ENCODE results near the gene TENT4B. TPM values are rescaled to one million over a fixed set of nuclear protein-coding genes. Genes with fewer than 3 reads are reported as not detected.
A peak's percentile ranks its signal among the peaks of the same experiment; 100 is the strongest.
"Not testable (repeated sequence)": the region's sequence is repeated elsewhere in the genome, so short reads cannot be mapped to it uniquely, and the experiment has no call there.

TENT4B gene
- total RNA-seq (2014; rRNA removed; shearing (Covaris generic)), result 3.9 and 6.1 TPM in 2 replicates

DNA sequence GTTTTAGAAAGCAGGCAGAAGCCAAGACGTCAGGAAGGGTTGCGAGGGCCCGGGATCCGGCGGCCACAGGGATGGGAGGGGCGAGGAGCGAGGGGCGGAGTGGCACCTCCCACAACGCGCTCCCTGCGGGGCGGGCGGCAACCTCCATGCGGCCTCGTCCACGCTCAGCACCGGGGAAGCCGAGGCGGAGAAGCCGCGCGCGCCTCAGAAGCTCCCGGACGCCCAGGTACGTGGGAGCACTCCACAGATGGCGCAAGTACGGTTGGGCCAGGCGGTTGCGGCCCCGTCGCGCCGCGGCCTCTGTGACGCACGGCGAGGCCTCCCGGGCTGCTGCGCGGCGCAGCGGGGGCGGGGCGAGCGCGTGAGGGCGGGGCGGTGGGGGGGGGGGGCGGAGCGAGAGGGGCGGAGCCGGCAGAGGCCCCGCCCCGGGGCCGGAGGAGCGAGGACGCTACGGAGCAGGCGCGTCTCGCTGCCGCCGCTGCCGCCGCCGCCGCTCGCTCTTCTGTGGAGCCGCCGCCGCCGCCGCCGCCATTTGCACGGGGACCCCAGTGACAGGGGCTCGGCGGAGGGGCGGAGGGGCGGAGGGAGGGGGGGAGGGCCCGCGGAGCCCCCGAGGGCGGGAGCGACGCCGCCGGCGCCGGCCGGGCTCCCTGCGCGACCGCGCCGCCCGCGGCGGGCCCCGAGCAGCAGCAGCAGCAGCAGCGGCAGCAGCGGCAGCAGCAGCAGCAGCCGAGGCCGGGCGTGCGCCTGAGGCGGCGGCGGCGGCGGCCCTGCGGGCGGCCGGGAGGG, at the start of gene TENT4B:
TENT4B (plus strand) TSS at position 500 of the 789 bp plus-strand sequence. CDS start 316 bp downstream, outside the sequence.
- peak; percentile 61 for DNase-seq (ENCODE audit: low spot score)

DNA sequence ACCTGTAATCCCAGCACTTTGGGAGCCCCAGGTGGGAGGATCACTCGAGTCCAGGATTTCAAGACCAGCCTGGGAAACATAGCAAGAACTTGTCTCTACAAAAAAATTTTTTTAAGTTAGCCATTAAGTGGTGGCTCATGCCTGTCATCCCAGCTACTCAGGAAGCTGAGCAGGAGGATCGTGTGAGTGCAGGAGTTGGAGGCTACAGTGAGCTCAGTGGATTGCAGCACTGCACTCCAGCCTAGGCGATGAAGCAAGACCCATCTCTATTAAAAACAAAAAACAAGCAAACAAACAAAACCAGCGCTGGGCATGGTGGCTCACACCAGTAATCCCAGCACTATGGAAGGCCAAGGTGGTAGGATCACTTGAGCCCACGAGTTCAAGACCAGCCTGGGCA, 49.3 kb upstream of the TENT4B start:
- DNase-seq (ENCODE audit: low spot score), result no peak

DNA sequence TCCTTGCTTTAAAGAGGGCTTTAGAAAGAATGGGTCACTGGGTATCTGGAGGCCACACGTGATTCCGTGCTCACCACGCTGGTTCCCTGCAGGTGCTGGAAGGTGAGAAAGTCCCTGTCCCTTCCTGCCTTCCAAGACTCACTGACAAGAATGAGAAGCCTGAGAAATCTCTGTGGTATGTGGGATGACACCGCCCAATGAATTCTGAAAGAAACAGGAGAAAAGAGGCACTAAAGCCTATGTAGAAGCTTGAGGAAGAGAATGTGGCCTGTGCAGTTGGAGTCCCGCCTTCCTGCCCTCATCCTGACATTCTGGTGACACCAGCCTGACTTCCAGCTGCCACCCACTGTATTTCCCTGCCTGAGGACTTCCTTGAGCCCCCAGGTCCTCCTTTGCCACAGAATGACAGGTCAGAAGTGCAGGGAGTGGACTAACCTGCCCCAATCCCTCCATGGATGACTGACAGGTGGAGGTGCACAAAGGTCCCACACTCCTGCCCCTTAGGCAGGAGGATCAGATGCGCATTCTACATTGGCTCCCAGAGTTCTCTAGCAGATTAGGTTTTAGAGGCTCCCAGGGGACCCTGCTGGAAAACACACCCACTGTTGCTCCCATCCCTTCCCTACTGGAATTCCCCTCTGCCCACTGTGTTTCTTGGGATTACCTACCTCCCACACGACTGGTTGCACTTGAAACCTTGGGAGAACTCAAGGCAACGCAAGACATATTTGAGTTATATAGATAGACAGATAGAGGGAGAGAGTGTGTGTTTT, 38.6 kb upstream of the TENT4B start:
- DNase-seq (ENCODE audit: low spot score), result no peak

DNA sequence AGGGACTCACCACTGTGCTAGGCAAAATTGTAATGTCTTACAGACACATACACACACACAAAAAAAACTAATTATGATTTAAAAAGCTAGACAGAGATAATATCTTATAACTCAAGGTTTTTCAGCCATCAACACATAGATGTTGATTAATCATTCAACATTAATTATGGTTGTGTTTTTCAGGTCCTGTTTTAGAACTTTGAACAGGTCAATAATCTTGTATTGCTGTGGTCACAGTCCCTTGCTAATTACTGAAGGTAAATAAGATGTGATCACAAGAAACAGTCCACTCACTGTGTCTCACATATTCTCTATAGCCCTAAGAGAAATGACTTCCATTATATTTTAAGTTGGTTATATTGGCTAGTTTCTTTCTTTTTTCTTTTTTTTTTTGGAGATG, 32.4 kb upstream of the TENT4B start:
- no peak for DNase-seq (ENCODE audit: low spot score)

DNA sequence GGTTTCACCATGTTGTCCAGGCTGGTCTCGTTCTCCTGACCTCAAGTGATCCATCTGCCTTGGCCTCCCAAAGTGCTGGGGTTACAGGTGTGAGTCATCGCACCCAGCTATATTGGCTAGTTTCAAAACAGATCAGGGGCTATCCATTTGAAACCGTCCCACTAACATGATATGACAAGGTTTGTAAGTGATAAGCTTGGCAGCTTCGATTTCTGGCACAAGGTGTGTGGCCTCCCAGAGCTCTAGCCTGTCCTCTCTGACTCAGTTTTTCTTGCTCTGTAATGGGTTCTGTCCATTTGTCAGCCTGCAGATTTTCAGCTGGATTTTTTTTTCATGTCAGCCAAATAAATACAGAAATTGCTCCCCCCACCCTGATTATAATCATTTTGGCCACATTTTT, 31.8 kb upstream of the TENT4B start:
- DNase-seq (ENCODE audit: low spot score), result no peak

DNA sequence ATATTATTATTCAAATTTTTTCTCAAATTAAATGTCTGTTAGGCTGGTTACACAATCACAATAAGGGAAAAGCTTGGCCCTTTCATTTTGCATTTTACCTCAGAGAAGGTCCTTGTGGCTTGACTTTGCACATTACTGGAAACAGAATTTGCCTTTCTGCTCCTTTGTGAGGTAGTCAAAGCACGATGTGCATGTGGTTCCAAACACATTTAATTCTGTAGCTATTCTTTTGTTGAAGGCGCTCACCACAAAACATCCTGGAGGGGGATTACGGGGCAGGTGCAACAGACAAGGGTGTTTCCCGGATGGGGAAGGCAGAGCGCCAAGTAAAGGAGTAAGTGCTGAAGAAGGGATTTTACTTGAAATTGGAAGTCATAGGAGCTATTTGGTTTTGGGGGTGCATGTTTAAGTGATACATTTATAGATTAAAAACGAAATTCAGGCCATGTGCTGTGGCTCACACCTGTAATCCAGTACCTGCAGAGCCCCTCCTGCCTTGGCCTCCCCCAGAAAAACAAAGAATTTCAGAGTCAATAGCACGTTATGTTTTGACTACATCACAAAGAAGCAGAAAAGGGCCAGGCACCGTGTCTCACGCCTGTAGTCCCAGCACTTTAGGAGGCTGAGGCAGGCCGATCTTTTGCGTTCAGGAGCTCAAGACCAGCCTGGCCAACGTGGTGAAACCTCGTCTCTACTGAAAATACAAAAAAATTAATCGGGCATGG, 31.2 kb upstream of the TENT4B start:
- DNase-seq (ENCODE audit: low spot score), result no peak

DNA sequence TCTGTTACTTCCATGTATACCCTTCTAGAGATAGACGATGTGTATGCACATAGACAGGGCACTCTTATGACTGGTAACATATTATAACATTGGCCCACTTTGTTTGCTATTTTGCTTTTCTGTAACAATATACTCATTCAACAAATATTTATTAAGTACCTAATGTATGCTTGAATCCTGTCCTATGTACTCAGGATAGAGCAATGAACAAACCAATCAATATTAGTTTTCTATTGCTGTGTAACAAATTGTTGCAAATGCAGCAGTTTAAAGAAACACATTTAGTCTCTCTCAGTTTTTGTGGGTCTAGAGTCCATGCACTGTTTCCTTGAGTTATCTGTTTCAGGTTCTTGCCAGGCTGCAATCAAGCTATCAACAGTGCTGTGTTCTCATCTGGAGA, 29.7 kb upstream of the TENT4B start:
- no peak for DNase-seq (ENCODE audit: low spot score)

DNA sequence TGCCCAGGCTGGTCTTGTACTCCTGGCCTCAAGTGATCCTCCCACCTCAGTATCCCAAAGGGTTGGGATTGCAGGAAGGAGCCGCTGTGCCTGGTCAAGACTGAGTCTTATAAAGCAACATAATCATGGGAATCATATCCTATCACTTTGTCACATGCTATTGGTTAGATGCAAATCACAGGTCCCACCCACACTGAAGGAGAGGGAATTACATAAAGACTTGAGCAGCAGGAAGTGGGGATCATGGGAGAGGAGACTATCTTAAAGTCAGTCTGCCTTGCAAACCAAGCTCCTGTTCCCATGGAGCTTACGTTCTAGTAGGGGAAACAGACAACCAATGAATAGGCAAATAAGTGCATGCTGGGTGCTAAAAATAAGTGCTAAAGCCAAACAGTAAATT, 28.3 kb upstream of the TENT4B start:
- DNase-seq (ENCODE audit: low spot score), result no peak

DNA sequence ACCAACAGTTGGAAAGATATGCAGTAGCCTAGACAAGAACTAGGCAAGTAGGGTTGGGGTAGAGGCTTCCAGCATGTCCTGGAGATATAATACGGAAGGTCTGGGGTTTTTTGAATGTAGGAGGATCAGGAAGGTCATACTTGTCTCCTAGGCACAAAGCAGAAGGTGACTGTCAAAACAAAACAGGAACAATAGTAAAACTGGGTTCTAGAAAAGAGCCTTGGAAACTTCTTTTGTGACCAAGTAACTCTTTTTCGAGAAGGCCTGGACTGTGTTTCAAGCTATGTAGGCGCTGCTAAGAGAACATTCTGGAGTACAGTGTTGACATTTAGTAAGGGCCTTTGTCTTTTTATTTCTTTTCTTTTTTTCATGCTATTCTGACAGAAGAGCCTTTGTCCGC, 26.9 kb upstream of the TENT4B start:
- DNase-seq (ENCODE audit: low spot score), result no peak

DNA sequence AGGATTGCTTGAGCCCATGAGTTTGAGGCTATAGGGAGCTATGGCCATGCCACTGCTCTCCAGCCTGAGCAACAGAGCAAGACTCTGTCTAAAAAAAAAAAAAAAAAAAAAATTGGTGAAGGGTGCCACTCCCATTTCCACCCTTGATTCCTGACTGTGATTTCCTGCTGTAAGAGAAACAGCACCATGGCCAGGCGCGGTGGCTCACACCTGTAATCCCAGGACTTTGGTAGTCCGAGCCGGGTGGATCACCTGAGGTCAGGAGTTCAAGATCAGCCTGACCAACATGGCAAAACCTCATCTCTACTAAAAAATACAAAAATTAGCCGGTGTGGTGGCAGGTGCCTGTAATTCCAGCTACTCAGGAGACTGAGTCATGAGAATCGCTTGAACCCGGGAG, 20.5 kb upstream of the TENT4B start:
- DNase-seq (ENCODE audit: low spot score), result not testable (repeated sequence)

DNA sequence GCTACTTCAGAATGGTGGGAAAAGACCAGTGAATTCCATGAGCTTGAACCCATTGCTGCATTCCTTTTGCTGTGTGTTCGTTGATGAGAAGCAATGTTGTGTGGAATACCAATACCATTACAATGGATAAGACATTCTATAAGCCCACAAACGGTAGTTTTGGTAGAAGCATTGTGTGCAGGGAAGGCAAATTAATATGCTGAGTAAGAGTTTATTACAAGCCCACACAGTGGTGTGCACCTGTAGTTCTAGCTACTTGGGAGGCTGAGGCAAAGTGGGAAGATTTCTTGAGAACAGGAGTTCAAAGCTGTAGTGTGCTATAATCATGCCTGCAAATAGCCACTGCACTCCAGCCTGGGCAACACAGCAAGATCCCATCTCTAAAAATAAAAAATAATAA, 19.9 kb upstream of the TENT4B start:
- no peak for DNase-seq (ENCODE audit: low spot score)

DNA sequence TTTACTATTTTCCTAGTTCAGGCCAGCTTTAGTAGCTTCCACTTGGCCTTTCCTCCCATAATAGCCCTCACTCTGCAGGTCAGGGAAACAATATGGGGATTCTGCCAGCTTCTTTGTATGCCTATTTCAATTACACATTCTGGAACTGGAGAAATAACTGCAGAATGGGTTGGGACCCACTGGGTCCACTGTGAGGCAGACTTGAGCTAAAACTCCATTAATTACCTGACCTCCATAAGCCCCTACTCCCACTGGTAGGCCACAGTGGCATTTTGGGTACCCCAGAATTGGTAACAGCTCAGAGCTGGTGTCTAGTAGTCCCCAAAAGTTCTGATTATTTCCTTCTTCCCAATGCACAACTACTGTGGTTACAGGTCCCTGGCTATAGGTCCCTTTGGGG, 16.7 kb upstream of the TENT4B start:
- DNase-seq (ENCODE audit: low spot score), result no peak

DNA sequence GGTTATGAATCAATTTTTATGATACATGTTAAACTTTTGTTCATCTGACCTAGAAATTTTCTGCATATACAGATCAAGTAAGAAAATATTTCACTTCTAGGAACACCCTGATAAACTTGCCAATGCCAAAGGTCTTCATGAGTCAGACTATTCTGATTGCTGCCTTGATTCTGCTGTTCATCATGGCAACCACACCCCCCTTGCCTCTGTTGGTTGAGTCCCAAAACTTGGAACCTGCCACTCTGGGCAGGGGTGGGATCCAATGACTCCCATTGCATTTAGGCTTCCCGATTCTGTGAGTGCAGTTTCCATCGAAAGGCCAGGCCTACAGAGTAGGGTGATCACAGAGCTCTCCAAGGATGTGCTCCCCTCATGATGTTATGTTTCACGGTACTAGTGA, 15.8 kb upstream of the TENT4B start:
- DNase-seq (ENCODE audit: low spot score), result no peak

DNA sequence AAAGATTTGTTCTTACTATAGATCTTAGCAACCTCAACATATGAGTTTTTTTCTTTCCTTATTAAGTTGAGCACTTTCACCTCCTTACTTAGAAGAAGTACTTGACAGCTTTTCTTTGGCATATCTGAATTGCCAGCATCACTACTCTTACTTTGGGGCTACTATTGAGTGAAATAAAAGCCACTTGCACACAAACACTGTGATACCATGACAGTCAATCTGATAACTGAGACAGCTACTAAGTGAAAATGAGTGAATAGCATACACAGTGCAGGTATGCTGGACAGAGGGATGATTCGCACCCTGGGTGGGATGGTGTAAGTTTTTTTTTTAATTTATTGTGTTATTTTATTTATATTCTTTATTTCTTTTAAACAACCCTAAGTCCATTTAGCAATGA, 13.5 kb upstream of the TENT4B start:
- DNase-seq (ENCODE audit: low spot score), result no peak

DNA sequence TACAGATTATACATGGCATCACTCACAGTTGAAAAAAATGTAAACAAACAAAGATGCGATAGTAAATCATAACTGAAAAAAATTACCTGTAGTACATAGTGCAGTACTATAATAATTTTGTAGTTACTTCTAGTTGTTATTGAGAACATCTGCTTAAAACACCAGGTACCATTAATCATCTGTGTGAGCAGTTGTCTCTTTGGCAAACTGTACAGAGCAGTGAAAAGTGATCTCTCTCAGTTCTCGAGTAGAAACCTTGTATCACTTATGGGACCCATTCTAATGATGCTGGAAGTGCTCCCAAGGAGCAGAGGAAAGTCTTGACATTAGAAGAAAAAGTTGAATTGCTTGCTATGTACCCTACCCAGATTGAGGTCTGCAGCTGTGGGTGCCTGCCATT, 8.9 kb upstream of the TENT4B start:
- DNase-seq (ENCODE audit: low spot score), result no peak

DNA sequence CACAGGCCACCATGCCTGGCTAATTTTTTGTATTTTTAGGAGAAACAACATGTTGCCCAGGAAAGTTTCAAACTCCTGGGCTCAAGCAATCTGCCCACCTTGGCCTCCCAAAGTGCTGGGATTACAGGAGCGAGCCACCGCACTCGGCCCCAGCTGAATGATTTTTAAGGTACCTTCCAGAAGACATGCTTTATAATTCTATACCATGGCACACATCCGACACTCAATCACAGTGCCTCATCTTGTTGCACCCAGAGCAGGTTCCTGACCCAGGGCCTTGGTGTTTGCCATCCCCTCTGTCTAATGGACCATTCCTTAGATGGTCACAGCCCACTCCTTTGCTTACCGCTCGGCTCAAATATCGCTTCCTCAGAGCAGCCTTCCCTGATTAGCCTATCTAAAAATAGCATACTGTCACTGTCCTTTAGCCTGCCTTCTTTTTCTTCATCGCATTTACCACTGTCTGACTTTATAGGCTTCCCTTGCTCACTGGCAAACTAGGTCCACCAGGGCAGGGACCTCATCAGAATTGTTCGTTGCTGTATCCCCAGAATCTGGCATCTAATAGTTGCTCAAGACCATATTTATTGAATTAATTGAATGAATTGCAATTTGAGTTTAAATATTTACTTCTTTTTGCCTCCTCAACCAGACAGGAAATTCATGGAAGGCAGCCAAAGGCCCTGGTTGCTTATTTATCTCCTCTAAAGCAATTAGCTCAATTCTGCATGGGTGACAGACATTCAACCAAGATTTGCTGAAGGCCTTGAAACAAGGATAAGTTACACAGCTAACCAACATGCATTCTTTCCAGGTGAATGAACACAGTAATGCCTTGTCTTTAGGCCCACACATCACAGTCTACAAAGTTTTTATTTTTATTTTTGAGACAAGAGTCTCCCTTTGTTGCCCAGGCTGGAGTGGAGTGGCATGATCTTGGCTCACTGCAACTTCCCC, 6.3 kb upstream of the TENT4B start:
- peak; percentile 49 for DNase-seq (ENCODE audit: low spot score)

DNA sequence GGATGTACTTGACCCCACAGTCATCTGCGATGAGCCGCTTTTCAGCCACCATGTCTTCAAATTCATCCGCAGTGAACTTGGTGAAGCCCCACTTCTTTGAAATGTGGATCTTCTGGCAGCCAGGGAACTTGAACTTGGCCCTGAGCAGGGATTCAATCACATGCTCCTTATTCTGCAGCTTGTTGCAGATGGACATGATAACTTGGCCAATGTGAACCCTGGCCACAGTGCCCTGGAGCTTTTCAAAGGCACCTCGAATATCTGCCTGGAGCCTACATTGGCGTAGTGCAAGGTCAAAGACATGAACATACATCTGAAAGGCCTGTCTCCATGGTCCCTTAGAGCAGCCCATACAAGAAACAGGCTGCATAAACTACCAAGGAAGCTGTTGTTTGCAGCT, 1.8 kb upstream of the TENT4B start:
- no peak for DNase-seq (ENCODE audit: low spot score)

DNA sequence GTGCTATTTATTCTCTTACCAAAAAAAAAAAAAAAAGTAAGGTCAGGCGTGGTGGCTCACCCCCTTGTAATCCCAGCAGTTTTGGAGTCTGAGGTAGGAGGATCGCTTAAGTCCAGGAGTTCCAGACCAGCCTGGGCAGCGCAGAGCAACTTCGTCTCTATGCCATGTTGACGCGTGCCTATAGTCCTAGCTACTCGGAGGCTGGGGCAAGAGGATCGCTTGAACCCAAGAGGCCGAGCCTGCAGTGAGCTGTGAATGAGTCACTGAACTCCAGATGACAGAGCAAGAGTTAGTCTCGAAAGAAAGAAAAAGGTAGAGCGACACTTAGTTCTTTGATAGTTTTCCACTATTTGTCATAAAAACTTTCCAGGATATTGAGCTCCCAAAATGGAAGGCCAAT, 1.4 kb upstream of the TENT4B start:
- DNase-seq (ENCODE audit: low spot score), result no peak

DNA sequence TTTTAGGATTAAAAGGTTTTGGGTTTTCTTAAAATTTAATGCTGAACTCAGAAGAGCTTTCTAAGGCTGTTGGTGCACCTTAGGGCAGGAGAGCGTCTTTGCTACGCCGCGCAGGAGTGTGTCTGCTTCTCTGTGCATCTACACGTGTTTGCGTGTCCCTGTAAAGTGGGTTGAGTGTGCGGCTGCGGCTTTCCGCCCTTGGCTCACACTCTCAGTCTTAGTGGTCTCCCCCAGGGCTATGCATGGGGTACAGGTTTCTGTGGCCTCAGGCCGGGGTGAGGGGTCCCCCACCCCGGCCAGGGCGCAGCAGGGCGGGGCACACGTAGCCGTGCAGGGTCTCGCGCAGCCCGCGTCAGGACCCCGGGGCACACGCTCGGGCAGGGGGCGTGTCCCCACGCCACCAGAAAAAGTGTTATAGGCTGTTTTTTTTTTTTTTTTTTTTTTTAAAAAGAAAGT, 727 bp upstream of the TENT4B start:
- no peak for DNase-seq (ENCODE audit: low spot score)

DNA sequence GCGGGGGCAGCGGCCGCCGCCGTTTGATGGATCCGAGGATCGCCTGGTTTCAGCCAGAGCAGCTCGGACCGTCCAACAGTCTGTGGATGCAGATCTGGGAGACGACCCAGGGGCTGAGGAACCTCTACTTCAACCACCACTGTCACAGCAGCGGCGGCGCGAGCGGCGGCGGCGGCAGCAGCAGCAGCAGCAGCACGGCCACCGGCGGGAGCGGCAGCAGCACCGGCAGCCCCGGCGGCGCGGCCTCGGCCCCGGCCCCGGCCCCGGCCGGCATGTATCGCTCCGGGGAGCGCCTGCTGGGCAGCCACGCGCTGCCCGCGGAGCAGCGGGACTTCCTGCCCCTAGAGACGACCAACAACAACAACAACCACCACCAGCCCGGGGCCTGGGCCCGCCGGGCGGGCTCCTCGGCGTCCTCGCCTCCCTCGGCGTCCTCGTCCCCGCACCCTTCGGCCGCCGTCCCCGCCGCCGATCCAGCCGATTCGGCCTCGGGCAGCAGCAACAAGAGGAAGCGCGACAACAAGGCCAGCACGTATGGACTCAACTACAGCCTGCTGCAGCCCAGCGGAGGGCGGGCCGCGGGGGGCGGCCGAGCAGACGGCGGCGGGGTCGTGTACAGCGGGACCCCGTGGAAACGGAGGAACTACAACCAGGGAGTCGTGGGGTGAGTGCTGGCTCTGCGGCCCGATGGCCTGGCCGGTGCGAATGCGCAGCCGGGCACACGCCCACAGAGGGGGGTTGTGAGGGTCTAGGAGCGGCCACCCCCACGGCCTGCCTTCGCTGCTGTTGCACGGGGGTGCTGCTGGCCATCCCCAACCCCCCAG, 702 bp downstream of the TENT4B start:
- no peak for DNase-seq (ENCODE audit: low spot score)
